Mucosa of stomach (tissue), 1 donor: Measurements from ENCODE around the gene PPP2R2C.

Source experiments
- H3K27me3 ChIP-seq: one replicate; pipeline ENCODE4 v1.7.0; 2013; ENCODE audit warnings: mild to moderate bottlenecking, low read length; ENCODE audit not compliant: control insufficient read depth, insufficient read depth
- H3K36me3 ChIP-seq: one replicate; pipeline ENCODE4 v1.7.0; 2013; ENCODE audit warnings: low read length; ENCODE audit not compliant: control insufficient read depth, insufficient read depth
- H3K4me1 ChIP-seq: one replicate; pipeline ENCODE4 v1.7.0; 2013; ENCODE audit warnings: mild to moderate bottlenecking, low read length; ENCODE audit not compliant: control insufficient read depth, insufficient read depth
- H3K4me3 ChIP-seq: one replicate; pipeline ENCODE4 v1.7.0; 2013; ENCODE audit warnings: low read length
- H3K9ac ChIP-seq: one replicate; pipeline ENCODE4 v1.7.0; 2013; ENCODE audit warnings: mild to moderate bottlenecking, low read length, moderate library complexity
- H3K9me3 ChIP-seq: one replicate; pipeline ENCODE4 v1.7.0; 2013; ENCODE audit warnings: mild to moderate bottlenecking, low read length, moderate library complexity; ENCODE audit not compliant: control insufficient read depth
- donor health status: Pancreatic carcinoma.

Gene PPP2R2C

GRCh38 chr4:6473264-6474052 is 1.0 kb upstream of the PPP2R2C start:
- Histone ChIP-seq H3K27me3 (peaks cover 47% of the 10 kb centered on the region), H3K36me3 (no peaks in the 10 kb centered on the region), H3K4me3 (no peak overlapping the region), H3K4me1 (peaks cover 8% of the 10 kb centered on the region), H3K9ac (no peak overlapping the region), H3K9me3 (no peaks in the 10 kb centered on the region)

DNA sequence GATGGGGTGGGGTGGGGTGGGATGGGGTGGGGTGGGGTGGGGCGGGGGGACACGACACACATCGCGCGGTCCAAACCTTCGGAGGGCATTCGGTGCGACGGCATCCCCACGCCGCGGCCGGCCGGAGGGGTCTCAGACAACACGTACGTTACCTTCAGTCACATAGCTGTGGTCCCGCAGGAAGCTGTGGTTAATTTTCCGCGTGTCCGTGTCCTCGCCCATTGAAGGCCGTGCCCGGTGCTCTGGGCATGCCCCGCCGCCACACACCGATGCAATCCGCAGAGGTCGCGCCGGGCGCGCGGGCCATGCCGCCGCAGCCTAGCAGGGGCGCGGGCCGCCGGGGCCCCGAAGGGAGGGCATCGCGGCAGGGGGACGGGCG is 417 bp downstream of the PPP2R2C start:
- no peaks in the 10 kb centered on the region for H3K36me3 ChIP-seq
- no peak overlapping the region for H3K4me3 ChIP-seq
- peaks cover 53% of the 10 kb centered on the region for H3K27me3 ChIP-seq
- peaks cover 8% of the 10 kb centered on the region for H3K4me1 ChIP-seq
- H3K9ac ChIP-seq: no peak overlapping the region
- no peaks in the 10 kb centered on the region for H3K9me3 ChIP-seq

GRCh38 chr4:6471307-6472007 is 957 bp downstream of the PPP2R2C start:
- peaks cover 8% of the 10 kb centered on the region for H3K4me1 ChIP-seq
- H3K36me3 ChIP-seq: no peaks in the 10 kb centered on the region
- no peak overlapping the region for H3K4me3 ChIP-seq
- H3K9me3 ChIP-seq: no peaks in the 10 kb centered on the region
- H3K9ac ChIP-seq: no peak overlapping the region
- H3K27me3 ChIP-seq: peaks cover 53% of the 10 kb centered on the region

- Histone ChIP-seq H3K9me3 (no peaks in the 10 kb centered on the region), H3K36me3 (no peaks in the 10 kb centered on the region), H3K27me3 (peaks cover 53% of the 10 kb centered on the region), H3K4me3 (peak overlapping the region; percentile 8), H3K4me1 (peaks cover 8% of the 10 kb centered on the region), H3K9ac (peak overlapping the region; percentile 11)
These were observed 1.7 kb downstream of the PPP2R2C start for GRCh38 chr4:6470502-6471306.

- Histone ChIP-seq H3K9ac (peak overlapping the region; percentile 11), H3K4me1 (peaks cover 8% of the 10 kb centered on the region), H3K36me3 (no peaks in the 10 kb centered on the region), H3K4me3 (peak overlapping the region; percentile 8), H3K27me3 (peaks cover 52% of the 10 kb centered on the region), H3K9me3 (no peaks in the 10 kb centered on the region)
These were observed 2.4 kb downstream of the PPP2R2C start for GRCh38 chr4:6469898-6470501.

DNA sequence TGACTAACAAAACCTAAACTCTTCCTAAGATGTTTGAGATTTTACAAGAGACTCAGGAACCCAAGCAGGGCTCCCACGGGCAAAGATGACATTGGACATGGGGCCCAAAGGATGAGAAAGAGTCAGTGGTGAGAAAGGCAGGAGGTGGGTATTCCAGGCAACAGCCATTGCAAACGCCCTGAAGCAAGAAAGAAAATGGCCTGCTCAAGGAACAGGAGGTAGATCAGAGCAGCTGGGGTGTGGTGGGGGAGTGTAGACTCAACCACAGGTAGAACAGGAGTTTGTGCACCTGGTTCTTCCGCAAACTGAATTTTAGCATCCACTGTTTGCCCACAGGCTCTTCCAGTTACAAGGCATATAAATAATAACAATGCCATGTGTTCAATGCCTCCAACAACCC is 3.3 kb downstream of the PPP2R2C start:
- H3K9ac ChIP-seq: no peak overlapping the region
- H3K36me3 ChIP-seq: no peaks in the 10 kb centered on the region
- peaks cover 8% of the 10 kb centered on the region for H3K4me1 ChIP-seq
- no peaks in the 10 kb centered on the region for H3K9me3 ChIP-seq
- H3K27me3 ChIP-seq: peaks cover 48% of the 10 kb centered on the region
- no peak overlapping the region for H3K4me3 ChIP-seq

GRCh38 chr4:6468376-6468775 is 4.0 kb downstream of the PPP2R2C start:
- no peaks in the 10 kb centered on the region for H3K36me3 ChIP-seq

DNA sequence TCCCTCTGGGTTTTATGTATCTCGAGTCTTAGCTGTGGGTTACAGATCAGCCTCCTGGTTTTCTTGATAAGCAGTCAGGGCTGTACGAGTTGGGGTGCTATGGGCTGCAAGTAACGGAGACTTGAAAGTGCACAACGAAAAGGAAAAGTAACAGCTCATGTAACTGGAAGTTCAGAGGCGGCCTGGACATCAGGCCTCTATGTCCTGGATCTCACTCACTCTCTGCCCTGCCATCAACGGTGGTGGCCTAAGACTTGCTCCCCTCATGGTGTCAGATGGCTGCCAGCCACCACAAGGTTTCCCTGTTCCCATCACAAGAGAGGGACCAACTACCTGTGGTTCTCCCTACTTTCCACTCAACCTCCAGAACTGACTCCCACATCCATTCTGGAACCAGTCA is 4.8 kb downstream of the PPP2R2C start:
- peaks cover 37% of the 10 kb centered on the region for H3K27me3 ChIP-seq
- no peaks in the 10 kb centered on the region for H3K36me3 ChIP-seq
- no peaks in the 10 kb centered on the region for H3K9me3 ChIP-seq
- no peak overlapping the region for H3K9ac ChIP-seq
- H3K4me1 ChIP-seq: peaks cover 8% of the 10 kb centered on the region
- no peak overlapping the region for H3K4me3 ChIP-seq

More at GRCh38 chr4:6468376-6468775, 4.0 kb downstream of the PPP2R2C start:
- H3K4me1 ChIP-seq: peaks cover 8% of the 10 kb centered on the region
- H3K9ac ChIP-seq: no peak overlapping the region
- no peaks in the 10 kb centered on the region for H3K9me3 ChIP-seq
- no peak overlapping the region for H3K4me3 ChIP-seq
- peaks cover 45% of the 10 kb centered on the region for H3K27me3 ChIP-seq

DNA sequence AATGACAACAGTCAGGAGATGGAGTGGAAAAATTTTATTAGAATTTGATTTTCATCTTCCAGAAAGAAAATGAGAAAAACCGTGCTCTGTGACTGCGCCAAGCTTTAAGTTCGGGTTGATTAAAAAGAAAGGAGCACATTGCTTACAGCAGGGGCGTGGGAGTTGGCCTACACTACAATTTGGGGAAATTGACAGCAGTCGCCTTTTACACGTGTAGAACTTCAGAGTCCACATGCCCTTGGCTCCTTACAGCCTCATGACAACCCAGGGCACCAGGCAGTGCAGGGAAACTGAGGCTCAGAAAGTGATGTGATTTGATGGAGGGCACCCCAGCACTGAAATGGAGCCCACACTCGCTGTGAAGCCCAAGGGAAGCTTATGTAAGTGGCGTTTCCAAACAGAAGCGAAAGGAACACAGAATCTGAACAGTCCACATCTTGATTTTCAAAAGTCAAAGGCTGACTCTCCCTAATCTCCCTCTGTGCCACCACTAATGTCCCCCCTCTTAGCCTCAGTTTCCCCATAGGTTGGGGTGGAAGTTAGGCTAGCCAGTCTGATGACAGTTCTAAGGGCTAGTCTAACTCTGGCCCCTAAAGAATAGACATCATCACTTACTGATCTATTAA is 5.5 kb downstream of the PPP2R2C start:
- H3K4me1 ChIP-seq: peaks cover 8% of the 10 kb centered on the region
- peaks cover 37% of the 10 kb centered on the region for H3K27me3 ChIP-seq
- no peaks in the 10 kb centered on the region for H3K36me3 ChIP-seq
- no peak overlapping the region for H3K4me3 ChIP-seq
- no peaks in the 10 kb centered on the region for H3K9me3 ChIP-seq
- no peak overlapping the region for H3K9ac ChIP-seq

DNA sequence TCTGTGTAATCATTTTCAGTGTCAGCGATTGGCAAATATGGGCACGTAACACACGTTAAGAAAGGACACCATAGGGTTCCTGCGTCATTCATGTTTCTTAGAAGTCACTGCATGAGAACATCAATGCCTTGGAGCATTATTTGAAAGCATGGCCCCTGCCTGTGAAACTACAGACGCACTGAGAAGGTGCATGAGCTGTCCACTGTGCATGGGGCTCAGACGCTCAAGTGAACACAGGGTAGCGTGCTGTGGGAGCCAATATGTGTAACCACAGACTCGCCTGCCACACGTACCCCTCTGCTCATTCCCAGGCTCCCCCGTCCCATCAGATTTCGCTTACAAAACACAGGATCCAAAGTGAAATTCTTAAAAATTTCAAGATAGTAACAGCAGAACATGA is 6.5 kb downstream of the PPP2R2C start:
- Histone ChIP-seq H3K4me3 (no peak overlapping the region), H3K27me3 (peaks cover 29% of the 10 kb centered on the region), H3K9me3 (no peaks in the 10 kb centered on the region), H3K36me3 (no peaks in the 10 kb centered on the region), H3K9ac (no peak overlapping the region), H3K4me1 (peaks cover 8% of the 10 kb centered on the region)

- H3K36me3 ChIP-seq: no peaks in the 10 kb centered on the region
- no peak overlapping the region for H3K9ac ChIP-seq
- H3K4me3 ChIP-seq: no peak overlapping the region
- peaks cover 20% of the 10 kb centered on the region for H3K27me3 ChIP-seq
- H3K9me3 ChIP-seq: no peaks in the 10 kb centered on the region
- peaks cover 1% of the 10 kb centered on the region for H3K4me1 ChIP-seq
These were observed 7.4 kb downstream of the PPP2R2C start for GRCh38 chr4:6464842-6465588.
